Measurements from ENCODE around the gene SPEG.

DNA sequence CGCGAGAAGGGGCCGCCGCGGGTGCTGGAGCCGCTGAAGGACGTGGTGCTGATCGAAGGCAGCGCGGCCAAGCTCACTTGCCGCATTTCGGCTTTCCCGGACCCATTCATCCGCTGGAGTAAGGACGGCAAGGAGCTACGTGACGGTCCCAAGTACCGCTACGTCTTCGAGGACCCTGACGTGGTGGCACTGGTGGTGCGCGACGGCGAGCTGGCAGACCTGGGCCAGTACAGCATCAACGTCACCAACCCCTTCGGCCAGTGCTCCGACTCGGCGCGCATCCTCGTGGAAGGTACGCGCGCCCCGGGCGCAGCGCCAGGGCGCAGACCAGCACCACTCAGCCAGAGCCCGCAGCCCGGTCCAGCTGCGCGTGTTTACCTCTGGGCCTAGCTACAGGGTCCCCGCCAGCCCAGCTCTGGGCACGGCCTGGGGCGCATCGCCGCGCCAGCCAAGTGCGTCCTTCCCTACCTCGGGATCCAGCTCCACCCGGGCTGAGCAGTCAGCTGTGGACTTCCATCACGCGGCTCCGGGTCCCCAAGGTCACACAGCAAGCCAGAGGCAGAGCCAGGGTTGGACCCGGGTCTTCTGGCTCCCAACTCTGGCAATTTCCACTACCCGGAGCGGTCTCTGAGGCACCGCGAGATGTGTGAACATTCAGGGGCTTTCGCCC lies 62.3 kb downstream of the SPEG start:
- TF ChIP-seq, protein P1, sequence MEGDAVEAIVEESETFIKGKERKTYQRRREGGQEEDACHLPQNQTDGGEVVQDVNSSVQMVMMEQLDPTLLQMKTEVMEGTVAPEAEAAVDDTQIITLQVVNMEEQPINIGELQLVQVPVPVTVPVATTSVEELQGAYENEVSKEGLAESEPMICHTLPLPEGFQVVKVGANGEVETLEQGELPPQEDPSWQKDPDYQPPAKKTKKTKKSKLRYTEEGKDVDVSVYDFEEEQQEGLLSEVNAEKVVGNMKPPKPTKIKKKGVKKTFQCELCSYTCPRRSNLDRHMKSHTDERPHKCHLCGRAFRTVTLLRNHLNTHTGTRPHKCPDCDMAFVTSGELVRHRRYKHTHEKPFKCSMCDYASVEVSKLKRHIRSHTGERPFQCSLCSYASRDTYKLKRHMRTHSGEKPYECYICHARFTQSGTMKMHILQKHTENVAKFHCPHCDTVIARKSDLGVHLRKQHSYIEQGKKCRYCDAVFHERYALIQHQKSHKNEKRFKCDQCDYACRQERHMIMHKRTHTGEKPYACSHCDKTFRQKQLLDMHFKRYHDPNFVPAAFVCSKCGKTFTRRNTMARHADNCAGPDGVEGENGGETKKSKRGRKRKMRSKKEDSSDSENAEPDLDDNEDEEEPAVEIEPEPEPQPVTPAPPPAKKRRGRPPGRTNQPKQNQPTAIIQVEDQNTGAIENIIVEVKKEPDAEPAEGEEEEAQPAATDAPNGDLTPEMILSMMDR (IDR thresholded peaks at IDR 0.05 in 2 of 3, conservative IDR thresholded peaks at IDR 0.05 in 1 of 3; ENCODE audit: borderline replicate concordance in 1 of 3, insufficient read depth in 1 of 3, low read depth in 2 of 3, low read length in 2 of 3) = no peak
- TF ChIP-seq CEBPB (IDR thresholded peaks at IDR 0.05; ENCODE audit: low read depth) (no peak), EZH2phosphoT487 (IDR thresholded peaks at IDR 0.05; ENCODE audit: borderline replicate concordance) (no peak), ELF1 (IDR thresholded peaks at IDR 0.05; ENCODE audit: borderline replicate concordance, low read depth) (no peak), POLR2AphosphoS5 (IDR thresholded peaks at IDR 0.05; ENCODE audit: low read depth, low read length) (no peak), FOSL1 (IDR thresholded peaks at IDR 0.05; ENCODE audit: low read depth) (no peak)
